H1 (cell line): Measurements from ENCODE around the gene PCID2. TPM values are rescaled to one million over a fixed set of nuclear protein-coding genes. Genes with fewer than 3 reads are reported as not detected.

Source experiments
- CTCF ChIA-PET: fragments of 300-600 bp; sonication (Branson Sonifier 250); formaldehyde crosslinking; loops from one replicate; lab custom pipeline; 2021; ENCODE audit not compliant: partially characterized antibody; lab: Charles Lee
- POLR2A ChIA-PET: fragments of 300-600 bp; sonication (Branson Sonifier 250); formaldehyde crosslinking; loops from one replicate; lab custom pipeline; 2021; ENCODE audit warnings: inconsistent platforms; ENCODE audit not compliant: partially characterized antibody; lab: Charles Lee
- DNase-seq, 2 experiments: peaks; one replicate each; pipeline versions ENCODE4 v3.0.0 to v3.0.0-alpha.2; 2010 to 2022; ENCODE audit warnings: low spot score in 2 of 2, low read depth in 1 of 2, mixed read lengths in 1 of 2
- FAIRE-seq: peaks from 2 replicates; lab custom pipeline; 2011; peaks lifted over from hg19 to GRCh38; lab: Jason Lieb, UNC
- H2AFZ ChIP-seq: 2 replicates; pipeline ENCODE4 v1.8.1; 2012; ENCODE audit warnings: low read length, inconsistent platforms
- H2AK5ac ChIP-seq: 2 replicates; pipeline ENCODE4 v1.6.1; 2013; ENCODE audit warnings: low read depth, low read length
- H2BK120ac ChIP-seq: replicated peaks from 2 replicates; pipeline ENCODE3; 2013; ENCODE audit warnings: low read depth, low read length, inconsistent platforms
- H2BK12ac ChIP-seq: 2 replicates; pipeline ENCODE4 v1.6.1; 2013; ENCODE audit warnings: low read depth, low read length
- H2BK15ac ChIP-seq: 2 replicates; pipeline ENCODE4 v1.6.1; 2013; ENCODE audit warnings: low read length
- H2BK20ac ChIP-seq: 2 replicates; pipeline ENCODE4 v1.6.1; 2013; ENCODE audit warnings: low read length
- H2BK5ac ChIP-seq: 2 replicates; pipeline ENCODE4 v1.6.1; 2013; ENCODE audit warnings: low read depth, low read length
- H3K14ac ChIP-seq: 2 replicates; pipeline ENCODE4 v1.6.1; 2013; ENCODE audit warnings: inconsistent platforms; ENCODE audit not compliant: insufficient read length
- H3K18ac ChIP-seq: 2 replicates; pipeline ENCODE4 v1.6.1; 2013; ENCODE audit warnings: low read length; ENCODE audit errors: extremely low read depth
- H3K23ac ChIP-seq: 2 replicates; pipeline ENCODE4 v1.6.1; 2013; ENCODE audit warnings: inconsistent platforms; ENCODE audit not compliant: insufficient read length
- H3K23me2 ChIP-seq: 2 replicates; pipeline ENCODE4 v1.6.1; 2013; ENCODE audit warnings: low read depth, low read length
- H3K27ac ChIP-seq: 2 replicates; pipeline ENCODE4 v1.6.1; 2011; ENCODE audit warnings: low read depth, low read length, inconsistent platforms
- H3K27me3 ChIP-seq, 4 experiments: replicated peaks in 1 of 4; 1 replicate in 1 of 4; 2 replicates in 3 of 4; pipeline versions ENCODE4 v1.6.1 to v1.8.1; 2011 to 2013; ENCODE audit warnings: low read length in 3 of 4, mild to moderate bottlenecking in 3 of 4, inconsistent platforms in 2 of 4, mixed read lengths in 2 of 4, moderate library complexity in 1 of 4; ENCODE audit not compliant: control insufficient read depth in 3 of 4, insufficient read depth in 3 of 4; ENCODE audit errors: extremely low read depth in 1 of 4
- H3K36me3 ChIP-seq, 4 experiments: 2 replicates each; pipeline versions ENCODE4 v1.6.1 to v1.8.1; 2011 to 2013; ENCODE audit warnings: mild to moderate bottlenecking in 4 of 4, low read length in 3 of 4, moderate library complexity in 2 of 4, control low read depth in 1 of 4, inconsistent platforms in 1 of 4; ENCODE audit not compliant: insufficient read depth in 4 of 4, control insufficient read depth in 2 of 4
- H3K4ac ChIP-seq: replicated peaks from 2 replicates; pipeline ENCODE3; 2013; ENCODE audit warnings: low read length, low read depth, mixed read lengths, inconsistent platforms; ENCODE audit not compliant: insufficient read length
- H3K4me1 ChIP-seq, 4 experiments: replicated peaks in 1 of 4; 1 replicate in 1 of 4; 2 replicates in 3 of 4; pipeline versions ENCODE4 v1.6.1 to v1.8.1; 2011 to 2013; ENCODE audit warnings: low read length in 3 of 4, inconsistent platforms in 2 of 4, mixed read lengths in 1 of 4; ENCODE audit not compliant: insufficient read depth in 4 of 4, control insufficient read depth in 3 of 4
- H3K4me2 ChIP-seq, 2 experiments: 2 replicates each; pipeline versions ENCODE4 v1.6.1 to v1.8.1; 2011 to 2013; ENCODE audit warnings: low read depth in 2 of 2, low read length in 2 of 2, control low read depth in 1 of 2, inconsistent platforms in 1 of 2, mild to moderate bottlenecking in 1 of 2; ENCODE audit not compliant: insufficient read depth in 1 of 2
- H3K4me3 ChIP-seq, 4 experiments: fragments of 200-600, 300-600 bp in 1 of 4; sonication (generic), shearing (Covaris generic), sonication (Bioruptor Twin) in 1 of 4; 2 replicates each; pipeline versions ENCODE4 v1.5.1 to v1.8.1; 2011 to 2016; ENCODE audit warnings: low read length in 4 of 4, low read depth in 3 of 4, control low read depth in 2 of 4, inconsistent platforms in 2 of 4, mild to moderate bottlenecking in 2 of 4, mixed read lengths in 1 of 4, moderate library complexity in 1 of 4; ENCODE audit not compliant: insufficient read depth in 2 of 4; ENCODE audit errors: extremely low read depth in 1 of 4
- H3K56ac ChIP-seq: replicated peaks from 2 replicates; pipeline ENCODE3; 2013; ENCODE audit warnings: low read depth, mild to moderate bottlenecking, mixed read lengths, low read length, inconsistent platforms; ENCODE audit not compliant: insufficient read length
- H3K79me1 ChIP-seq: 2 replicates; pipeline ENCODE4 v1.6.1; 2013; ENCODE audit warnings: low read depth, low read length, control low read depth
- H3K79me2 ChIP-seq, 2 experiments: 2 replicates each; pipeline versions ENCODE4 v1.6.1 to v1.8.1; 2012 to 2013; ENCODE audit warnings: low read length in 2 of 2, mild to moderate bottlenecking in 2 of 2, inconsistent platforms in 1 of 2; ENCODE audit not compliant: insufficient read depth in 2 of 2, control insufficient read depth in 1 of 2
- H3K9ac ChIP-seq, 4 experiments: replicated peaks in 1 of 4; 1 replicate in 1 of 4; 2 replicates in 3 of 4; pipeline versions ENCODE4 v1.6.1 to v1.8.1; 2011 to 2013; ENCODE audit warnings: low read depth in 3 of 4, low read length in 3 of 4, control low read depth in 2 of 4, mild to moderate bottlenecking in 2 of 4, moderate library complexity in 2 of 4, inconsistent platforms in 1 of 4; ENCODE audit errors: extremely low read depth in 1 of 4
- H3K9me3 ChIP-seq, 2 experiments: 2 replicates each; pipeline versions ENCODE4 v1.6.1 to v1.8.1; 2012 to 2013; ENCODE audit warnings: mild to moderate bottlenecking in 2 of 2, moderate library complexity in 2 of 2, control low read depth in 1 of 2, inconsistent platforms in 1 of 2, low read depth in 1 of 2, low read length in 1 of 2, mixed read lengths in 1 of 2; ENCODE audit not compliant: insufficient read depth in 2 of 2
- H4K20me1 ChIP-seq, 2 experiments: replicated peaks in 1 of 2; 2 replicates each; pipeline versions ENCODE3 to v1.8.1; 2011 to 2013; ENCODE audit warnings: inconsistent platforms in 2 of 2, low read length in 2 of 2, mild to moderate bottlenecking in 1 of 2; ENCODE audit not compliant: insufficient read depth in 2 of 2, control insufficient read depth in 1 of 2
- H4K5ac ChIP-seq: 2 replicates; pipeline ENCODE4 v1.6.1; 2013; ENCODE audit warnings: low read length, low read depth, mixed read lengths, inconsistent platforms; ENCODE audit not compliant: insufficient read length
- H4K8ac ChIP-seq: 2 replicates; pipeline ENCODE4 v1.8.0; 2013; ENCODE audit warnings: mild to moderate bottlenecking, moderate library complexity, low read length, inconsistent platforms; ENCODE audit not compliant: insufficient read depth; ENCODE audit errors: extremely low read depth
- H4K91ac ChIP-seq: replicated peaks from 2 replicates; pipeline ENCODE3; 2013; ENCODE audit warnings: low read length, mixed read lengths, inconsistent platforms; ENCODE audit not compliant: insufficient read length
- CREB1 ChIP-seq: IDR thresholded peaks from 2 replicates; pipeline ENCODE4 v1.6.1; 2012; ENCODE audit warnings: inconsistent platforms
- HDAC2 ChIP-seq, 2 experiments: fragments of 300-600 bp in 1 of 2; sonication (generic) in 1 of 2; IDR thresholded peaks; 2 replicates each; pipeline ENCODE4 v1.6.1; 2011 to 2012; ENCODE audit warnings: low read depth in 2 of 2, low read length in 2 of 2, mild to moderate bottlenecking in 2 of 2, moderate library complexity in 2 of 2, borderline replicate concordance in 1 of 2, inconsistent platforms in 1 of 2
- POLR2AphosphoS5 ChIP-seq: IDR thresholded peaks from 2 replicates; pipeline ENCODE4 v1.6.1; 2011; ENCODE audit warnings: low read depth, low read length
- RXRA ChIP-seq: IDR thresholded peaks from 2 replicates; pipeline ENCODE4 v1.6.1; 2011; ENCODE audit warnings: low read depth, mild to moderate bottlenecking, low read length, moderate library complexity; ENCODE audit not compliant: insufficient read depth
- SIN3A ChIP-seq, 2 experiments: IDR thresholded peaks in 1 of 2; conservative IDR thresholded peaks in 1 of 2; 2 replicates each; pipeline ENCODE4 v1.6.1; 2011 to 2012; ENCODE audit warnings: low read length in 2 of 2, improper control_type of control experiment in 1 of 2, low read depth in 1 of 2, mild to moderate bottlenecking in 1 of 2
- WGBS, 2 experiments: shearing (Covaris generic) in 1 of 2; methylation state at CpG; one replicate each; pipeline versions ENCODE4 v1.1.6 to v1.1.7; 2013 to 2015; ENCODE audit warnings: low lambda C conversion rate in 2 of 2, mixed read lengths in 2 of 2, inconsistent platforms in 1 of 2, low coverage in 1 of 2, missing lambda C conversion rate in 1 of 2; ENCODE audit not compliant: insufficient replicate concordance in 2 of 2, insufficient coverage in 1 of 2, insufficient read length in 1 of 2; ENCODE audit errors: extremely low coverage in 1 of 2, missing lambda C conversion rate in 1 of 2; 5-methylcytosine and 5-hydroxymethylcytosine counted together
- polyA plus RNA-seq, 7 experiments: library from polyadenylated mRNA; depleted of rRNA in 3 of 7; stranded (reverse) in 5 of 7; unstranded in 2 of 7; fragments of >200 nt in 5 of 7; fragments of 200-250 nt in 2 of 7; gene quantifications; 1 replicate in 5 of 7; 2 replicates in 1 of 7; 4 replicates in 1 of 7; pipeline versions ENCODE4 v1.2.1 to v1.2.3, GENCODE V29; 2011 to 2013; ENCODE audit warnings: missing spikeins in 2 of 7, mixed read lengths in 2 of 7
- total RNA-seq: library from RNA; stranded (reverse); fragmentation: NEBNext Ultra II Directional; extraction: Animal tissue kit (Norgen Biotek cat#: 25700); gene quantifications from 2 replicates; pipeline ENCODE4 v1.2.1, GENCODE V29; 2021

PCID2 gene
- total and polyA plus RNA-seq, 2 of the 8 experiments (the other 6 are each of a cell fraction or from before 2014, with no cell fraction given) = 72.4 to 72.8 TPM

DNA sequence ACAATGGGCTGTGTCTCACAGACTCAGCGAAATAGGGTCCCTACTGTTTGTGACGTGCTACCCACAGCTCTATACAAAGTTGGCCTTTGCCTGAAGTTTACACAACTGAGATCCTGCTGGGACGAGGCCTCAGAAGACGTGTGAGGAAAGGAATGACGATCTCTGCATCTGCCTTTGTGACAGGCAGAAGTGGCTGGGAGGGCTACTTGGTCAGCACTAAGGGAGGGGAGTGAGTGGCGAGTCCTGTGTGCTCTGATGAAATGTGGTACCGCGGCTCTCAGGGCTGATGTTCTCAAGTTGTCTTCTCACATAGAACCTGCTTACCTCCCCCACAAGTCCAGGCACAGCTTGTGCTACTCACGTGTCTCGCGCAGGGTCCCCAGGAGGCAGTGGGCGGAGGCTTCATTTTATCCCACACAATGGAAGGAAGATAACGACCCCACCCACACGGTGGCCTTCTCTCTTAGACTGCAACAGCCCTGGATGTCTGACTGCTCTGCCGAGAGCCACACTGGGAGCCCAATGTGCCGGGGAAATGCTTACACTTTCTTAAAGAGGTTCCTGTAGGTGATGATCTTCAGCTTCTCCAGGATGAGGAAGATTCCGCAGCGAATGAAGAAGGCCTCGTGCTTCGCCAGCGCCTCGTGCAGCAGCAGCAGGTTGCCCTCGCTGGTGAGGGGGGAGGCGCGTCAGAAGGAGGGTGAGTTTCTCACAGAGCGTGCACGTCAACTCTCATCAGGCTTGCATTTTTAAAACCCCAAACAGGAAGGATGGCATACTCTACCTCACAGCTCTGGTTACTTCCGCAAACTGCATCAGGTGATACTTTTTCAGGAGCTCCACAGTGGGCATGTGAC, 28.9 kb downstream of the PCID2 start:
- Histone ChIP-seq H3K27ac (0 out of 2 replicates have a peak overlapping the region, but pooled peaks have one; percentile 12), H3K79me1 (no peaks in the 10 kb centered on the region), H3K4me3 (no peak overlapping the region; a peak in 1 of 8 replicates), H2AK5ac (no peak overlapping the region), H4K8ac (no peak overlapping the region; the same call in 1 of the 2 replicates), H3K23me2 (no peaks in the 10 kb centered on the region), H2AFZ (no peak overlapping the region), H4K91ac (no peak overlapping the region), H3K14ac (no peak overlapping the region), H3K36me3 (peaks cover 23 to 76% (median 62%) of the 10 kb centered on the region in 4 experiments), H2BK20ac (no peak overlapping the region), H3K4ac (no peak overlapping the region), H4K20me1 (peaks cover 6 to 18% of the 10 kb centered on the region in 2 experiments), H3K9ac (no peak overlapping the region), H3K4me1 (peaks cover 0 to 10% (median 2%) of the 10 kb centered on the region in 4 experiments; a peak in 5 of 7 replicates), H3K18ac (no peak overlapping the region), H3K23ac (no peak overlapping the region), H2BK5ac (no peak overlapping the region), H2BK12ac (no peak overlapping the region), H3K4me2 (peak overlapping the region in 1 of 2 experiments; percentile 9; a peak in 2 of 4 replicates), H3K56ac (no peak overlapping the region), H3K79me2 (no peaks in the 10 kb centered on the region), H3K27me3 (no peaks in the 10 kb centered on the region), H2BK120ac (no peak overlapping the region), H3K9me3 (no peaks in the 10 kb centered on the region), H2BK15ac (no peak overlapping the region), H4K5ac (no peak overlapping the region)
- FAIRE-seq (no peak), DNase-seq (no peak)
- 82% methylated on average over 28 of the region's 28 CpGs; no CpG with 5 or more reads in 1 of the 2 experiments for WGBS, 2 experiments
- TF ChIP-seq CREB1 (peak; percentile 61), SIN3A (conservative IDR thresholded peaks at IDR 0.05 in 1 of 2, IDR thresholded peaks at IDR 0.05 in 1 of 2; ENCODE audit: low read depth in 1 of 2, low read length in 2 of 2) (0 out of 4 replicates have a peak, but pooled peaks of 1 of the 2 experiments have one; percentile 27), POLR2AphosphoS5 (peak; percentile 47; the same call in 1 of the 2 replicates), HDAC2 (IDR thresholded peaks at IDR 0.05; ENCODE audit: borderline replicate concordance in 1 of 2, low read depth in 2 of 2, low read length in 2 of 2) (no peak), RXRA (no peak)
- ChIA-PET CTCF (interaction anchor here (0.7 to 1.2 kb wide), 2 partner anchors 23 to 147 kb away, joined by 3 to 5 read pairs; no protein-coding TSS in a partner anchor), POLR2A (interaction anchor here (0.6 to 1.5 kb wide), 5 partner anchors 11 to 92 kb away, joined by 3 to 6 read pairs (median 4); no protein-coding TSS in a partner anchor)
